GM10847 (cell line): ENCODE results near the gene STN1.
A peak's percentile ranks its signal among the peaks of the same experiment; 100 is the strongest.

Experiments used
- POLR2A ChIP-seq: IDR thresholded peaks from 2 replicates; pipeline ENCODE4 v1.6.1; 2011; ENCODE audit not compliant: insufficient read length; ENCODE audit errors: extremely low read depth

STN1 gene, protein sequence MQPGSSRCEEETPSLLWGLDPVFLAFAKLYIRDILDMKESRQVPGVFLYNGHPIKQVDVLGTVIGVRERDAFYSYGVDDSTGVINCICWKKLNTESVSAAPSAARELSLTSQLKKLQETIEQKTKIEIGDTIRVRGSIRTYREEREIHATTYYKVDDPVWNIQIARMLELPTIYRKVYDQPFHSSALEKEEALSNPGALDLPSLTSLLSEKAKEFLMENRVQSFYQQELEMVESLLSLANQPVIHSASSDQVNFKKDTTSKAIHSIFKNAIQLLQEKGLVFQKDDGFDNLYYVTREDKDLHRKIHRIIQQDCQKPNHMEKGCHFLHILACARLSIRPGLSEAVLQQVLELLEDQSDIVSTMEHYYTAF

DNA sequence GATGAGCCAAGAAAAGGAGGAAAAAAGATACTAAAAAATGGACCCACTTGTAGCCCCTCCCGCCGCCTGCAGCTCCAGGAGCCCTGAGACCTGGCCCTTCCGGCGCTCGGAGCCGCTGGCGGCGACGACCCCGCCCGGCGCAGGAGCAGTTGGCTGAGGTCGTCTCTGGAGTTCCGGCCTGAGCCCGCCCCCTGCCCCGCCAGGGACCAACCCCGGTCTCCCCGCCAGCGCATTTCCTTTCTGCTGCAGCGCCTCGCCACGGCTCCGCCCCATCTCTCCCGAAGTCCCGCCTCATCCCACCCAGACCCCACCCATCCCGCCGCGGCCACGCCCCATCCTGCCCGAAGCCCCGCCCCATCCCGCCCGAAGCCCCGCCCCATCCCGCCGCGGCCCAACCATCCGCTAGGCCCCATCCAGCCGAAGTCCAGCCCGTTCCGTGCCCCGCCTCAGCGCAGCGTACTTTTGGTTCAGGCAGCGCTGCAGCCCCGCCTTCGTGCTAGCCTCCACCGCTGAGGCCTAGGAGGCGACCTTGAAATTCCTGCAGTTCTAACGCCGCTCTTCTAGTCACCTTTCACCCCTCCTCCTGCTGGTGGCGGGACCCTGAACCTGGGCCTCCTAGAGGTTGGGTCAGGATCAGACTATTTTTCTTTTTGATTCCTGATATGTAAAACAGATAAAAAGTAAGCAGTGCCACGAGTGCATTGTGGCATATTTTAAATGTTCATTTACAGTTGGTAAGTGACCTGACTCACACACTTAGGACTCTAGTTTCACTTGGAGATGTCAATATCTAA, at the start of gene STN1:
Gene STN1 (minus strand): TSS at position 132 of the 794 bp plus-strand sequence. CDS start 590 bp downstream, outside the sequence.
- peak; percentile 89 for TF ChIP-seq POLR2A

DNA sequence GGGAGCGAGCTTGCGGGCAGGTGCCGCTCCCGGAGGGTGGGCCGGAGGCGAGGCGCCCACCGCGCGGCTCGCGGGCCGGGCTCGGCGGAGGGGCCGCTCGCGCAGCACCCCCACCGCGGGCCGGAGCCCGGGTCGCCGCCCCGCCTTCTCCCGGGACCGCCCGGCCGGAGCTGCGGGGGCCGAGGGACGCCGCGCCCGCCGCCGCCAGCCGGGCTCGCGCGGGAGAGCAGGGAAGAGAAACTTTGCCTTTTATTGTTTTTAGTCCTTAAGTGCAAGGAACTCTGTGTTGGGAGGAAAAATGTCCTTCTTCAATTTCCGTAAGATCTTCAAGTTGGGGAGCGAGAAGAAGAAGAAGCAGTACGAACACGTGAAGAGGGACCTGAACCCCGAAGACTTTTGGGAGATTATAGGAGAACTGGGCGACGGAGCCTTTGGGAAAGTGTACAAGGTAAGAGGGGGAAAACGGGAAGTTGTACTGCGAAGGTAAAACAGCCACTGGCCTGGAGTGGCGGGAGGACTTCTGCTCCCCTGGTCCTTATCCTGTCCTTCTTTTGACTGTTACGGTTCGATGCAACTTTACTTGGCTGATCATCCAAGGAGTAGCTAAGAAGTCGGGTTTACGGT, 49.6 kb upstream of the STN1 start:
- TF ChIP-seq POLR2A, result no peak

DNA sequence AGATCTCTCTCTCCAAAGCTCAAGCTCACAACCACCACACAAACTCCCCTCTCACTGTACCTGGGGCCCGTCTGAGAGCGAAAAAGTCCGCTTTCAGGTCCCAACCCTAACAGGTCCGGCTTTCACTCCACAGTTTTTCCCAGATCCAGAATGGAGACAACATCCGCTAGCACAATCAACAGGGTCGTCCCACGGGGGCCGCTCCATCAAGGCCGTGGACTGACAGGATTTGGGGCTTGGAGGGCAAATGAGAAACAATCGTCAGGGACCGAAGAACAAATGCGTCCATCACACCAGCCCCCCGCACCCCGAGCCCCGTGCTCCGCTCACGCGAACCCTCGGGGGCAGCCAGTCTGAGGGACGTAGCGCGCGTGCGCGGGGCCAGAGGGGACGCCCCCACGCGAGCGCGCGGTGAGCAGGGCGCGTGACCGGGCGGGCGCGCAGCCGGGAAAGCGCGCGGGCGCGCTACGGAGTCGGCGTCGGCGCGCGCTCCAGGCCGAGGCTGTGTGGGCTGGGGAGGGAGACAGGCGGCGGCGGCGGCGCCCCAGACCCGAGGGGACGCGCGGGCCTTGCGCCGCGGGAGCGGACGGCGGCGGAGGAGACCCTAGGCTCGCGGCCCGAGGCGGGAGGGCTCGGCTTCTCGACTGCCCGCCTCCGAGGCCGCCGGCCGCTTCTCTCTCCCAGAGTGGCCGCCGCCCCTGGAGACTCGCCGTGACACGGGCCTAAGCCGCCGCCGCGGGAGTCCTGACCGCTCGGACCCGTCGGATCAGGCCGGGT, 48.9 kb upstream of the STN1 start, which contains the start of gene SLK:
Gene SLK (plus strand): TSS at position 470 of the 777 bp plus-strand sequence. CDS start 606 bp downstream, outside the sequence.
- peak; percentile 72 for TF ChIP-seq POLR2A

DNA sequence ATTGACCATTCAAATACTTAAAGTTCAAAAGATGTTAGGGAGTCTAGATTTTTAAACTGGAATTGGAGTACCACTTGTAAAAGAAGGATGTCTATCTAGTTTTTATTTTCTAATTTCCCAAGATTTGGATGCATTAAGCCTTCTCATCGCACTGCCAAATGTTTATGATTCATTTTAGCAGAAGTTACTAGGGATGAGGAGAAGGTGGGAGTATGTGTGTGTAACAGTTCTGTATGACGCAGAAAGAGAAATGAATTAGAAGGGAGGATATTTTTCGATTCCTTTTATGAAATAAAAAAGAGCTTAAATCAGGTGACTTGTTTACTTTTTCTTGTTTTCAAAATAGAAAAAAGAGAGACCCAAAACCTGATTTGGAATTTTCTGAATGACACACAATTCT, 42.1 kb upstream of the STN1 start:
- TF ChIP-seq POLR2A, result no peak

DNA sequence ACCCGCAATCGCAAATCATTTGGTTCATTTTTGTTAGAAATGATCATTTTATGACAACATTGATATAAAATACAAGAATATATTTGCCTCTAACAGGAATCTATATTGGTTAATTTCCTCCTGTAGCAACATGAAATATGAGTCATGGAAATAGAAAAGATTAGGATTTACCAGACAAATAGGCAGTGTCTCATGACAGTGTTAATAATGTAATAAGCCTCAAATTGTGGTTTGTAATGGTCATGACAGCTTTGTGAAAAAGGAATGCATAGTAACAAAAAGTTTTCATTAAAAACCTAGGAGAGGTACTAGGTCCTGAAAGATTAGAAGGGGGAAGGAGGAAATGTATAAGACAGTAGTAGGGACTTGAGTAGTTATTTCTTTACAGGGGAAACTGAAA, 41.0 kb upstream of the STN1 start:
- TF ChIP-seq POLR2A, result no peak

DNA sequence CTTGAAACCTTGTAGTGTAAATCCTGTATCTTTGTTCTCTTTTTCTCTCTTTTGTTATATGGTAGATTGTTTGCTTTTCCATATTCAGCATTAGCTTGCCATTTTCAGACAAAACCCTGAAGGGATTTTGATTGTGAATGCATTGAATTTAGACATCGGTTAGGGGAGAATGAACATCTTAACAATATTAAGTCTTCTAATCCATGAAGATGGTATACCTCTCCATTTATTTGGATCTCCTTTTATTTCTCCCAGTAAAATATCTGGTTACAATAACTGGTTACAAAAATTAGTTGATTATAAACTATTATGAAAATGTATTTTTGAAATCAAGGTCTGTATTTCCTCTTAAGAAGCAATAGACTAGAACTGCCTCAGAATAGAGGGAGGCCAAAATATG, 36.6 kb upstream of the STN1 start:
- no peak for TF ChIP-seq POLR2A

DNA sequence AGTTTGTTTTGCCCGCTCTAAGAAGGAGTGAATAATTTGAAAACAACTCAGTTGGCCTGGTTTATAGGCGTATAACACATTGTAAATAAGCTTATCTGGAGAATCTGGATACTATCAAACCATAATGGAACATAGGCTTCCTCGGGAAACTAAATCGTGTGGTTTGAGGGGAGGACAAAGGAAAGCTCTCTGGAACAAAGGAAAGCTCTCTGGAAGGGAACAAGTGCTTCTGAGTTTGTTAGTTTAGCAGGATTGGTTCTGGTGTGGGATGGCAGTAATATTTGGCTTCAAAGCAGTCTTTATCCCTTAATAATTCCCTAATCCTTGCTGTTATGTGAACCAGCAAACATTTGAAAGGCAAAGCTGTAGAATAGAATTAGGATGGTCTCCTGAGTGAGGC, 34.0 kb upstream of the STN1 start:
- TF ChIP-seq POLR2A, result no peak

DNA sequence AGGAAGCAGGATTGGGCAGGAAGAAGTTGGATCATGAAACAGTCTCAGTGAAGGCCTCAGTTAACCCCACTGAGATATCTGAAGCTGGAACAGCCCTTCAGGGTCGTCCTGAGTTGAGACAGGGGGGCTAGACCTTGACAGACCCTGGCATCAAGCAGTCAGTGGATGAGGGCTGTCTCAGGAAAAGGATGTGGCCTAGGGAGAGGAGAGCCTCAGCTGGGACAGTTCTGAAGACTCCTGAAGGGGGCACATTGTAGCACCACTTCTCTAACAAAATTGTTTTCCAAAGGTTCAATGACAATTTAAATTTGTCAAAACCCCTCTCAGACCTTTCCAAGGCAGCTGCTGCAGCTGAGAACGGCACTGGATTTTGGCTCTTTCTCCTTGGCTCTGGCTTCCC, 33.2 kb upstream of the STN1 start:
- no peak for TF ChIP-seq POLR2A

DNA sequence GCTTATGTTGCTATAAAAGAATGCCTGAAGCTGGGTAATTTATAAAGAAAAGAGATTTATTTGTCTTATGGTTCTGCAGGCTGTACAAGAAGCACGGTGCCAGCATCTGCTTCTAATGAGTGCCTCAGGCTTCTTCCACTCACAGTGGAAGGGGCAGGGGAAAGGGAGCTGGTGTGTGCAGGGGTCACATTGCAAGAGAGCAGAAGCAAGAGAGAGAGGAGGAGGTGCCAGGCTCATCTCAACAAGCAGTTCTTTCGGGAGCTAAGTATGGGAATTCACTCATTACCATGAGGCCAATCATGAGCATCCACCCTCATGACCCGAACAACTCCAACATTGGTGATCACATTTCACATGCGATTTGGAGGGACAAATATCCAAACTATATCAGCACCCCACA, 31.7 kb upstream of the STN1 start:
- TF ChIP-seq POLR2A, result no peak

DNA sequence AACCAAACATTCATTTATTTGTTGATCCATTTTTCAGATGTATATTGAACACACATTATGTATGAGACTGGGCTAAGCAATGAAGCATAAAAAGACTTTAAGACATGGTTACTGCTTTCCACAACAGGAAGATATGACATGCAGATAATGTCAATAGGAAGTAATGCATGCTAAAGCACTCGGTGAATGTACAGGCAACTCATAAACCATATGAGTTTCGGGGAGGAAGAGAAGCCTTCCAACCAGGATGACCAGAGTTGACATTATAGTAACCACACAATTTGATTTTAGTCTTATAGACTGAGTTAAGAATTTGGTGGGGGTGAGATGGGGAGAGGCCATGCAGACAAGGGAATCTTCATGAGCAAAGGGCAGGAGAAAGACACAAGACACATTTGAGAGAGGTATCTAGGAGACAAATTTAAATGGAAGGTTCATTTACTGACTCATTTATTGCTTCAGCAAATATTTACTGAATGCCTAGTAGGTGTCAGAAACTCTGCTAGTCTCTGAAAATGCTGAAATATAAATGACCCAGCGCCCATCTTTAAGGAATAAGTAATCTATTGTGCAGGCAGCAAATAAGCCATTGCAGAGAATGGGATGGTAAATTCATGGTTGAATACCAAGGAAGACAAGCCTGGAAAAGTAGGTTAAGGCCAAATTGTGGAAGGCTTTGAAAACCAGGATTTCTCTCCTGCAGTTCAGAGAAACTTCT, 30.0 kb upstream of the STN1 start:
- TF ChIP-seq POLR2A, result no peak

DNA sequence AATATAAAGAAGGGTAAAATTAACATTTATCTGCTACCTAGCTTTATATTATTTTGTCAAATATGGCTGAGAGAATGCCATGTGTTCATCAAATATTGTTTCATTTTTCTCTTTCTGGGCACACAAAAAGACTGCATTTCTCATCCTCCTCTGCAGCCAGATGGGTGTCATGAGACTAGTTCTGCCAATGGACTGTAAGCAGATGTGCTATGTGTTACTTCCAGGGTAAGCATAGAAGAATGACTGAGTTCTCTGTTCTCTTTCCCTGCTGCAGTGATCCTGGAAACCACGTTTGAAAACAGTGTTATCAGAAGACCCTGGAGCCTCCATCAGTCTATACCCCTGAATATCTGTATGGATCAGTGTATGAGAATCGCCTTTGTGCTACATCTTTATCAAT, 24.9 kb upstream of the STN1 start:
- no peak for TF ChIP-seq POLR2A

DNA sequence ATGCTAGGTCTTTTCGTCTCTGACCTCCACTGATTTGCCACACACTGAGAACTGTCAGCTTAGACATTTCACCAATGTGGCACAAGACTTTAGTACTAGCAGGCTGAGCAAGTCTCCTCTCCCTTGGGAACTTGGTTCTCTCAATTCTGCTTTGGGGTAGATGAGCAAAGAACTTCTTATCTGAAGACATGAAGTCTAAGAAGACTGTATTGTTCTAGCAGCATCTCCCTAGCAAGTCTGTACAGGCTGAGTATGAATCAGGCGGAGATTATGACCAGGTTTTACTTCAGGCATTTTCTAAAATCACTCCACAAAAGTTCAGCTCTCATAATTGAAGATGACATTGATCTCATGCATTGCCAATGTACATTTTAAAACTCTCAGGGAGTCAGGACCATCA, 23.8 kb upstream of the STN1 start:
- no peak for TF ChIP-seq POLR2A

DNA sequence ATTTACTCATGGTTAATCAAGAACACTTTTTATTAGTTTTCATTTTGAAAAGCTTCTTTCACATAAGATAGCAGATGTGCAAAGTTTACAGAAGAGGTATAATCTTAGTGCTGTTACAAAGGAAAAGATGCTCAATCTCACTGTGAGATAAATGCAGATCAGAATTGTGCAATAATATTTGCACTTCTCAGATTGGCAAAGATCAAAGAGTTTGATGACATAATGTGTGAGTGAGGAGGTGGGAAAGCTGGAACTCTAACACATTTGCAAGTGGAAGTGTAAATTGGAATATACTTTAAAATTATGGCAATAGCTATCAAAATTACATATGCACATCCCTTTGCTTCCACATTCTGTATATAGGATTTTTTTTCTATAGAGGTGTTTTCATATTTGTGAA, 21.5 kb upstream of the STN1 start:
- TF ChIP-seq POLR2A, result no peak

DNA sequence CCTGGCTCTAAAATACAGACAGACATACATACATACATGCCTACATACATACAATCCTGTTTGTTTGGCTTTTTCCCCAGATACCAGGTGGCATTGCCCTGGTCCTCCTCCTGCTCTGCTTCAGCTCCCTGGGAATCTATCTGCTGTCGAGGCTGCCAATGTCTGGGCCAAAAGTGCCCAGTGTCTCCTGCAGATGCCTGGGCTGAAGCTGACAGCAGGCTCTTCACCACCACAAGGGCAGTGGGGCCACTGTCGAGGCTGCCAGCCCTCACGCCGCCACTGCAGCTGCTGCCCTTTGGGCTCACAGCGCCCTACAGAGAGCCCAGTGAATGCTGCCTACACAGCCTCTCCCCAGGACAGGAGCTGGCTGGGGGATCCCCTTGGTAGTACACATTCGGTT, 18.0 kb upstream of the STN1 start:
- TF ChIP-seq POLR2A, result no peak
